H1 (cell line): ENCODE data around the gene PDE2A. TPM values are rescaled to one million over a fixed set of nuclear protein-coding genes. Genes with fewer than 3 reads are reported as not detected.

ENCODE experiments used
- CHD1 ChIP-seq: IDR thresholded peaks from 2 replicates; pipeline ENCODE4 v1.6.1; 2012; ENCODE audit warnings: low read depth, low read length, improper control_type of control experiment
- HDAC2 ChIP-seq, 2 experiments: fragments of 300-600 bp in 1 of 2; sonication (generic) in 1 of 2; IDR thresholded peaks; 2 replicates each; pipeline ENCODE4 v1.6.1; 2011 to 2012; ENCODE audit warnings: low read depth in 2 of 2, low read length in 2 of 2, mild to moderate bottlenecking in 2 of 2, moderate library complexity in 2 of 2, borderline replicate concordance in 1 of 2, inconsistent platforms in 1 of 2
- POU5F1 ChIP-seq: IDR thresholded peaks from 2 replicates; pipeline ENCODE4 v1.6.1; 2011; ENCODE audit warnings: low read depth, mild to moderate bottlenecking, low read length, moderate library complexity
- YY1 ChIP-seq: IDR thresholded peaks from 2 replicates; pipeline ENCODE4 v1.6.1; 2011; ENCODE audit warnings: low read depth, mild to moderate bottlenecking, low read length
- ZNF274 ChIP-seq: IDR thresholded peaks from 2 replicates; pipeline ENCODE4 v1.7.0; 2012; ENCODE audit warnings: low read length, borderline replicate concordance; ENCODE audit errors: extremely low read depth
- polyA plus RNA-seq, 7 experiments: library from polyadenylated mRNA; depleted of rRNA in 3 of 7; stranded (reverse) in 5 of 7; unstranded in 2 of 7; fragments of >200 nt in 5 of 7; fragments of 200-250 nt in 2 of 7; gene quantifications; 1 replicate in 5 of 7; 2 replicates in 1 of 7; 4 replicates in 1 of 7; pipeline versions ENCODE4 v1.2.1 to v1.2.3, GENCODE V29; 2011 to 2013; ENCODE audit warnings: missing spikeins in 2 of 7, mixed read lengths in 2 of 7
- total RNA-seq: library from RNA; stranded (reverse); fragmentation: NEBNext Ultra II Directional; extraction: Animal tissue kit (Norgen Biotek cat#: 25700); gene quantifications from 2 replicates; pipeline ENCODE4 v1.2.1, GENCODE V29; 2021

The PDE2A gene
- total and polyA plus RNA-seq, 2 of the 8 experiments (the other 6 are each of a cell fraction or from before 2014, with no cell fraction given): 3.4 to 7.1 TPM

DNA sequence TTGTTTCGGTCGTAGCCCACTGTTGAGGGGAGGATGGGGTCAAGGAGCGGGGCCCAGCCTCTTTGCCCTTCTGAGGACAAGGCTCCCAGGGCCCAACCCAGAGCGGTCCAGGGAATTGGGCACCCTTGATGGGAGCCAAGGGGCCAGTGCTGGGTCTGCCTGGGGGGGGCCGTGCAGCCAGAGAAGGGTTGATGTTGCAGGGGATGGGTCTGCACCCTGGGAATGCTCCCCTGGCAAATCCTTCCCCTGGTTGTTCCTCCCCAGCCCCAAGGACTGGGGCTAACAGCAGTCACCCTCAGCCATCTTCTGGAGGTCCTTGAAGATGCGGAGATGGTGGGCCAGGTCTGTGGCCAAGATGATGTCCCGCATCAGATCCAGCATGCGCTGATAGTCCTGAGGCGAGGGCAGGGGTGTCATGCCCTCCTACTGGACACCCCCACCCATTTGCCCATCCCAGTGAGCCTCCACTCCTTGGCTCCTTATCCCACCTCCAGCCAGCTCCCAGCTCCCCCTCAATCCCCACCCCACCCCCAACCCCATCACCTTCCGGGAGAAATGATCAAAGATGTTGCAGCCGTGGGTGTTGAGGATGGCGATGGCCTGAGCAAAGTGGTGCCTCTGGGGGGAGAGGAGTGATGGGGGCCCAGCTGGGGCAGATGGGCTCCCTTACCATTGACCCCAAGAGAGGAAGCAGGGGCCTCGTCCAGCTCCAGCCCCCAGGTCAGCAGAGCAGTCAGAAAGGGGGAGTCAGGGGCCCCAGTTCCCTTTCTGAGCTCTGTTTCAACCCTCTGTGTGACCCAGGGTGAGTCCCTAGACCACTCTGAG lies 95.0 kb downstream of the PDE2A start (continued):
- TF ChIP-seq CHD1: no peak
- no peak for TF ChIP-seq HDAC2 (IDR thresholded peaks at IDR 0.05; ENCODE audit: borderline replicate concordance in 1 of 2, low read depth in 2 of 2, low read length in 2 of 2)
- no peak for TF ChIP-seq POU5F1
- no peak for TF ChIP-seq YY1
- no peak for TF ChIP-seq ZNF274
